ENCODE data around the gene CTXN1.

DNA sequence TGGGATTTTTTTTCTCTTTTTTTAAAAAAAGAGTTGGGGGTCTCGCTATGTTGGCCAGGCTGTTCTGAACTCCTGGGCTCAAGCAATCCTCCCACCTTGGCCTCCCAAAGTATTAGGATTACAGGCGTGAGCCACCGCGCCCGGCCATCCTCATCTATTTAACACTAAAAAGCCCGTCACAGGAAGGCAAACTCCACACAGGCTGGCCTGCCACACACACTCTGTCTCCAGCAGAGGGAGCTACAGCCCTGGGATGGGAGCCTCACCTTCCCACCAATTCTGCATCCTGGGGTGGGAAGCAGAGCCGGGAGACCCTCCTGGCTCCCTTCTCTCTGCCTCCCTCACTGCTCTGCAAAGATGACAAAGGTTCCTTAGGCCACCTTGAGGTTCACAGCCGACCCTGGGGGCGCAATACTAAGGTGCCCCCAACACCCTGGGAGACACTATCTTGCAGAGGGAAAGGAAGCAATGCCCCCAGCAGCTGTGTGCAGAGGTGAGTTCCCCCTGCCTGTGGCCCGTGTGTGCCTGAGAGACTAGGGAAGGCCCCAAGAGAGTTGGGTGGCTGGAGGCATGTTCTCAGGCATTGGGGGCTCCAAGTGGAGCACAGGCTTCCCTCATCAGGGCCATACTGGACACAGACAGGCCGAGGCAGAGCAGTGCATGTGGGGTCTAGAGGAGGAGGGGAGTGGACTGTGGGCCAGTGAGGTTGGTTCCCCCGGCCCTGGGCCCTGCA, 44.9 kb upstream of the CTXN1 start:
- TF ChIP-seq, protein P1, sequence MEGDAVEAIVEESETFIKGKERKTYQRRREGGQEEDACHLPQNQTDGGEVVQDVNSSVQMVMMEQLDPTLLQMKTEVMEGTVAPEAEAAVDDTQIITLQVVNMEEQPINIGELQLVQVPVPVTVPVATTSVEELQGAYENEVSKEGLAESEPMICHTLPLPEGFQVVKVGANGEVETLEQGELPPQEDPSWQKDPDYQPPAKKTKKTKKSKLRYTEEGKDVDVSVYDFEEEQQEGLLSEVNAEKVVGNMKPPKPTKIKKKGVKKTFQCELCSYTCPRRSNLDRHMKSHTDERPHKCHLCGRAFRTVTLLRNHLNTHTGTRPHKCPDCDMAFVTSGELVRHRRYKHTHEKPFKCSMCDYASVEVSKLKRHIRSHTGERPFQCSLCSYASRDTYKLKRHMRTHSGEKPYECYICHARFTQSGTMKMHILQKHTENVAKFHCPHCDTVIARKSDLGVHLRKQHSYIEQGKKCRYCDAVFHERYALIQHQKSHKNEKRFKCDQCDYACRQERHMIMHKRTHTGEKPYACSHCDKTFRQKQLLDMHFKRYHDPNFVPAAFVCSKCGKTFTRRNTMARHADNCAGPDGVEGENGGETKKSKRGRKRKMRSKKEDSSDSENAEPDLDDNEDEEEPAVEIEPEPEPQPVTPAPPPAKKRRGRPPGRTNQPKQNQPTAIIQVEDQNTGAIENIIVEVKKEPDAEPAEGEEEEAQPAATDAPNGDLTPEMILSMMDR (IDR thresholded peaks at IDR 0.05), result peak in 3 of 4 experiments; percentile 44 to 62 (median 55)
- TF ChIP-seq POLR2A (IDR thresholded peaks at IDR 0.05) (no peak), POLR2AphosphoS5 (IDR thresholded peaks at IDR 0.05) (no peak)

Data from prostate gland (tissue), 2 donors.